ENCODE data around the gene DOCK10.

DNA sequence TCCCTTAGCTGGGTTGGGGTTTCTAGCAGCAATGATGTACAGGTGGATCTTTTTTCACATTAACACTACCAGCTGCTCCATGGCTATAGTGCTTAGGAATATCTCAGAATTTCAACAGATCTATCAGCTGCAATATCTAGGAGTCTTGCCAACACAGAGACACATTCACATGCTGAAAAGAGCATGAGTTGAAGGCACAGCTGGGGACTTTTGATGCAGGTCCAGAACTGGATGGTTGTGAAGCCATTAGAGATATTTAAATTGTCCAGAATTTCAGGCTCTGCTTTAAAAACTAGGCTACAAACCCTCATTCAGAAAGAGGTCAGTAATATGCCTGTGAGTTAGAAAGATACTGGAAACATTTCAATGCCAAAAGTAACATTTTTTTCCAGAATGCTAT lies 203.9 kb downstream of the DOCK10 start:
- no peak for TF ChIP-seq POLR2A (IDR thresholded peaks at IDR 0.05)
- TF ChIP-seq, protein P1, sequence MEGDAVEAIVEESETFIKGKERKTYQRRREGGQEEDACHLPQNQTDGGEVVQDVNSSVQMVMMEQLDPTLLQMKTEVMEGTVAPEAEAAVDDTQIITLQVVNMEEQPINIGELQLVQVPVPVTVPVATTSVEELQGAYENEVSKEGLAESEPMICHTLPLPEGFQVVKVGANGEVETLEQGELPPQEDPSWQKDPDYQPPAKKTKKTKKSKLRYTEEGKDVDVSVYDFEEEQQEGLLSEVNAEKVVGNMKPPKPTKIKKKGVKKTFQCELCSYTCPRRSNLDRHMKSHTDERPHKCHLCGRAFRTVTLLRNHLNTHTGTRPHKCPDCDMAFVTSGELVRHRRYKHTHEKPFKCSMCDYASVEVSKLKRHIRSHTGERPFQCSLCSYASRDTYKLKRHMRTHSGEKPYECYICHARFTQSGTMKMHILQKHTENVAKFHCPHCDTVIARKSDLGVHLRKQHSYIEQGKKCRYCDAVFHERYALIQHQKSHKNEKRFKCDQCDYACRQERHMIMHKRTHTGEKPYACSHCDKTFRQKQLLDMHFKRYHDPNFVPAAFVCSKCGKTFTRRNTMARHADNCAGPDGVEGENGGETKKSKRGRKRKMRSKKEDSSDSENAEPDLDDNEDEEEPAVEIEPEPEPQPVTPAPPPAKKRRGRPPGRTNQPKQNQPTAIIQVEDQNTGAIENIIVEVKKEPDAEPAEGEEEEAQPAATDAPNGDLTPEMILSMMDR (IDR thresholded peaks at IDR 0.05): no peak
- no peak for TF ChIP-seq EP300 (IDR thresholded peaks at IDR 0.05)

All from sigmoid colon (tissue), 4 donors.